IMR-90 (cell line): ENCODE data around the gene MYO5A.

ENCODE experiments used
- POLR2A ChIP-seq: IDR thresholded peaks from 2 replicates; pipeline ENCODE4 v1.6.1; 2012; ENCODE audit warnings: mild to moderate bottlenecking, low read depth, low read length
- SMC3 ChIP-seq: fragments of 150-350 bp; IDR thresholded peaks from 2 replicates; pipeline ENCODE4 v1.6.1; 2016; ENCODE audit warnings: low read depth, mild to moderate bottlenecking, antibody characterized with exemption, low read length, moderate library complexity
- TF ChIP-seq, protein P1 (sequence below): conservative IDR thresholded peaks from 2 replicates; pipeline ENCODE4 v1.5.1; 2012; ENCODE audit warnings: mild to moderate bottlenecking, low read depth, low read length, improper control_type of control experiment

- TF ChIP-seq POLR2A (no peak), SMC3 (no peak)
- TF ChIP-seq, protein P1, sequence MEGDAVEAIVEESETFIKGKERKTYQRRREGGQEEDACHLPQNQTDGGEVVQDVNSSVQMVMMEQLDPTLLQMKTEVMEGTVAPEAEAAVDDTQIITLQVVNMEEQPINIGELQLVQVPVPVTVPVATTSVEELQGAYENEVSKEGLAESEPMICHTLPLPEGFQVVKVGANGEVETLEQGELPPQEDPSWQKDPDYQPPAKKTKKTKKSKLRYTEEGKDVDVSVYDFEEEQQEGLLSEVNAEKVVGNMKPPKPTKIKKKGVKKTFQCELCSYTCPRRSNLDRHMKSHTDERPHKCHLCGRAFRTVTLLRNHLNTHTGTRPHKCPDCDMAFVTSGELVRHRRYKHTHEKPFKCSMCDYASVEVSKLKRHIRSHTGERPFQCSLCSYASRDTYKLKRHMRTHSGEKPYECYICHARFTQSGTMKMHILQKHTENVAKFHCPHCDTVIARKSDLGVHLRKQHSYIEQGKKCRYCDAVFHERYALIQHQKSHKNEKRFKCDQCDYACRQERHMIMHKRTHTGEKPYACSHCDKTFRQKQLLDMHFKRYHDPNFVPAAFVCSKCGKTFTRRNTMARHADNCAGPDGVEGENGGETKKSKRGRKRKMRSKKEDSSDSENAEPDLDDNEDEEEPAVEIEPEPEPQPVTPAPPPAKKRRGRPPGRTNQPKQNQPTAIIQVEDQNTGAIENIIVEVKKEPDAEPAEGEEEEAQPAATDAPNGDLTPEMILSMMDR, result no peak
Measured at GRCh38 chr15:52491472-52491871, 37.2 kb downstream of the MYO5A start.
